ENCODE results near the gene ERICH6B. TPM values are rescaled to one million over a fixed set of nuclear protein-coding genes. Genes with fewer than 3 reads are reported as not detected.

Gene ERICH6B
- total RNA-seq, 2 donors from 2014 or later, result not detected

- Histone ChIP-seq H3K4me1 (ENCODE audit: control insufficient read depth in 1 of 2, low read depth in 2 of 2) (no peaks in the 10 kb centered on the region), H3K36me3 (no peaks in the 10 kb centered on the region), H3K4me3 (no peak overlapping the region), H3K27me3 (replicated peaks; ENCODE audit: insufficient read depth) (no peaks in the 10 kb centered on the region), H3K27ac (no peak overlapping the region), H3K9me3 (no peaks in the 10 kb centered on the region)
- ATAC-seq (ENCODE audit: insufficient number of reproducible peaks, low FRiP score, low read depth) (no peak), DNase-seq (ENCODE audit: low spot score) (no peak)
- no peak for TF ChIP-seq CTCF (IDR thresholded peaks at IDR 0.05)
These were observed 25.5 kb downstream of the ERICH6B start for GRCh38 chr13:45590066-45590465.

GRCh38 chr13:45587897-45588296 is 27.6 kb downstream of the ERICH6B start:
- H3K4me1 ChIP-seq (ENCODE audit: control insufficient read depth in 1 of 2, low read depth in 2 of 2), result no peaks in the 10 kb centered on the region
- no peaks in the 10 kb centered on the region for H3K36me3 ChIP-seq
- no peak for TF ChIP-seq CTCF (IDR thresholded peaks at IDR 0.05)
- H3K27ac ChIP-seq, result no peak overlapping the region
- H3K4me3 ChIP-seq, result no peak overlapping the region
- H3K27me3 ChIP-seq (replicated peaks; ENCODE audit: insufficient read depth), result no peaks in the 10 kb centered on the region
- DNase-seq (ENCODE audit: low spot score) (no peak), ATAC-seq (ENCODE audit: insufficient number of reproducible peaks, low FRiP score, low read depth) (no peak)
- no peaks in the 10 kb centered on the region for H3K9me3 ChIP-seq

GRCh38 chr13:45584816-45585215 is 30.7 kb downstream of the ERICH6B start:
- no peaks in the 10 kb centered on the region for H3K36me3 ChIP-seq
- H3K9me3 ChIP-seq, result no peaks in the 10 kb centered on the region
- H3K27ac ChIP-seq, result no peak overlapping the region
- H3K27me3 ChIP-seq (replicated peaks; ENCODE audit: insufficient read depth), result no peaks in the 10 kb centered on the region
- no peaks in the 10 kb centered on the region for H3K4me1 ChIP-seq (ENCODE audit: control insufficient read depth in 1 of 2, low read depth in 2 of 2)
- H3K4me3 ChIP-seq, result no peak overlapping the region
- ATAC-seq (ENCODE audit: insufficient number of reproducible peaks, low FRiP score, low read depth) (no peak), DNase-seq (ENCODE audit: low spot score) (no peak)
- TF ChIP-seq CTCF (IDR thresholded peaks at IDR 0.05), result no peak

- H3K9me3 ChIP-seq, result no peaks in the 10 kb centered on the region
- TF ChIP-seq CTCF (IDR thresholded peaks at IDR 0.05), result no peak
- ATAC-seq (ENCODE audit: insufficient number of reproducible peaks, low FRiP score, low read depth), result no peak
- no peaks in the 10 kb centered on the region for H3K36me3 ChIP-seq
- H3K27me3 ChIP-seq (replicated peaks; ENCODE audit: insufficient read depth), result no peaks in the 10 kb centered on the region
- H3K4me1 ChIP-seq (ENCODE audit: control insufficient read depth in 1 of 2, low read depth in 2 of 2), result no peaks in the 10 kb centered on the region
- no peak for DNase-seq (ENCODE audit: low spot score)
- H3K4me3 ChIP-seq, result no peak overlapping the region
- H3K27ac ChIP-seq, result no peak overlapping the region
These were observed 33.0 kb downstream of the ERICH6B start for GRCh38 chr13:45582408-45583076.

GRCh38 chr13:45576466-45576865 is 39.1 kb downstream of the ERICH6B start:
- Histone ChIP-seq H3K36me3 (no peaks in the 10 kb centered on the region), H3K4me3 (no peak overlapping the region), H3K9me3 (no peaks in the 10 kb centered on the region), H3K27me3 (replicated peaks; ENCODE audit: insufficient read depth) (no peaks in the 10 kb centered on the region), H3K4me1 (ENCODE audit: control insufficient read depth in 1 of 2, low read depth in 2 of 2) (no peaks in the 10 kb centered on the region), H3K27ac (no peak overlapping the region)
- DNase-seq (ENCODE audit: low spot score) (no peak), ATAC-seq (ENCODE audit: insufficient number of reproducible peaks, low FRiP score, low read depth) (no peak)
- TF ChIP-seq CTCF (IDR thresholded peaks at IDR 0.05), result no peak
